GM23338 (cell line): Measurements from ENCODE around the gene CCDC152. TPM values are rescaled to one million over a fixed set of nuclear protein-coding genes. Genes with fewer than 3 reads are reported as not detected.

Experiments used
- ATAC-seq: fragments of 200-7000 bp; cut with Tn5 transposase; 3 replicates; pipeline ENCODE4 v1.9.1; 2020
- DNase-seq: peaks from one replicate; pipeline ENCODE4 v3.0.0-alpha.2; 2015; ENCODE audit warnings: low spot score
- H2AFZ ChIP-seq: fragments of 200-600 bp; sonication (generic); 2 replicates; pipeline ENCODE4 v1.8.0; 2016; ENCODE audit warnings: antibody characterized with exemption, mild to moderate bottlenecking, moderate library complexity
- H3F3A ChIP-seq: fragments of 200-600 bp; sonication (generic); replicated peaks from 2 replicates; pipeline ENCODE4 v1.8.0; 2017; ENCODE audit warnings: antibody characterized with exemption, mixed run types, low read depth
- H3K27ac ChIP-seq: fragments of 200-600 bp; sonication (generic); 2 replicates; pipeline ENCODE4 v1.6.1; 2016; ENCODE audit warnings: low read depth
- H3K27me3 ChIP-seq: fragments of 200-600 bp; sonication (generic); 2 replicates; pipeline ENCODE4 v1.8.0; 2016; ENCODE audit warnings: mild to moderate bottlenecking, mixed run types, moderate library complexity; ENCODE audit not compliant: insufficient read depth
- H3K36me3 ChIP-seq: fragments of 200-600 bp; sonication (generic); 2 replicates; pipeline ENCODE4 v1.8.0; 2016; ENCODE audit warnings: mild to moderate bottlenecking; ENCODE audit not compliant: insufficient read depth
- H3K4me1 ChIP-seq: fragments of 200-600 bp; sonication (generic); 2 replicates; pipeline ENCODE4 v1.8.0; 2016; ENCODE audit warnings: mild to moderate bottlenecking, moderate library complexity; ENCODE audit not compliant: insufficient read depth
- H3K4me2 ChIP-seq: fragments of 200-600 bp; sonication (generic); 2 replicates; pipeline ENCODE4 v1.7.1; 2017; ENCODE audit warnings: mixed run types
- H3K4me3 ChIP-seq: fragments of 200-600 bp; sonication (generic); 2 replicates; pipeline ENCODE4 v1.6.1; 2016; ENCODE audit warnings: mixed run types
- H3K79me2 ChIP-seq: fragments of 200-600 bp; sonication (generic); replicated peaks from 2 replicates; pipeline ENCODE4 v1.8.0; 2017; ENCODE audit warnings: mild to moderate bottlenecking; ENCODE audit not compliant: insufficient read depth
- H3K9me2 ChIP-seq: fragments of 200-600 bp; sonication (generic); 2 replicates; pipeline ENCODE4 v1.8.0; 2017; ENCODE audit not compliant: insufficient read depth
- H4K20me1 ChIP-seq: fragments of 200-600 bp; sonication (generic); replicated peaks from 2 replicates; pipeline ENCODE4 v1.8.0; 2017; ENCODE audit warnings: mild to moderate bottlenecking; ENCODE audit not compliant: insufficient read depth
- H3K27ac Mint-ChIP-seq: 2 replicates; pipeline ENCODE4 v1.8.0; 2020; ENCODE audit warnings: inconsistent platforms, mild to moderate bottlenecking, moderate library complexity, mixed read lengths
- H3K27me3 Mint-ChIP-seq: 3 replicates; pipeline ENCODE4 v1.8.0; 2022; ENCODE audit warnings: low read depth, mild to moderate bottlenecking, moderate library complexity, mixed read lengths, inconsistent platforms; ENCODE audit not compliant: insufficient read depth, poor library complexity
- H3K36me3 Mint-ChIP-seq: 3 replicates; pipeline ENCODE4 v1.8.0; 2021; ENCODE audit warnings: low read depth, mild to moderate bottlenecking, inconsistent platforms, moderate library complexity, mixed read lengths
- H3K4me1 Mint-ChIP-seq: 3 replicates; pipeline ENCODE4 v1.8.0; 2020; ENCODE audit warnings: mild to moderate bottlenecking, inconsistent platforms, mixed read lengths
- H3K4me3 Mint-ChIP-seq: 3 replicates; pipeline ENCODE4 v1.8.0; 2021; ENCODE audit warnings: moderate library complexity, mild to moderate bottlenecking, inconsistent platforms, mixed read lengths
- H3K9me3 Mint-ChIP-seq: 3 replicates; pipeline ENCODE4 v1.8.0; 2020; ENCODE audit warnings: moderate library complexity, mild to moderate bottlenecking, inconsistent platforms, mixed read lengths
- EZH2 ChIP-seq: fragments of 200-600 bp; sonication (generic); IDR thresholded peaks from one replicate; pipeline ENCODE4 v1.8.0; 2017; ENCODE audit warnings: antibody characterized with exemption, mild to moderate bottlenecking, low read depth; ENCODE audit not compliant: unreplicated experiment
- EZH2phosphoT487 ChIP-seq: fragments of 200-600 bp; sonication (generic); IDR thresholded peaks from one replicate; pipeline ENCODE4 v1.8.1; 2018; ENCODE audit warnings: antibody characterized with exemption; ENCODE audit not compliant: unreplicated experiment
- JUNB ChIP-seq: IDR thresholded peaks from one replicate; pipeline ENCODE4 v1.6.1; 2016; ENCODE audit warnings: antibody characterized with exemption; ENCODE audit not compliant: unreplicated experiment
- NANOG ChIP-seq: IDR thresholded peaks from 2 replicates; pipeline ENCODE4 v1.6.1; 2016; ENCODE audit warnings: antibody characterized with exemption, borderline replicate concordance
- POLR2AphosphoS5 ChIP-seq: IDR thresholded peaks from 2 replicates; pipeline ENCODE4 v1.6.1; 2016; ENCODE audit warnings: antibody characterized with exemption, low read depth
- REST ChIP-seq: IDR thresholded peaks from one replicate; pipeline ENCODE4 v1.6.1; 2018; ENCODE audit warnings: antibody characterized with exemption; ENCODE audit not compliant: unreplicated experiment
- STAT1 ChIP-seq: IDR thresholded peaks from one replicate; pipeline ENCODE4 v1.6.1; 2016; ENCODE audit warnings: antibody characterized with exemption; ENCODE audit not compliant: unreplicated experiment
- ZNF114 ChIP-seq: fragments of 250-450 bp; sonication (Bioruptor Pico); IDR thresholded peaks from 2 replicates; pipeline ENCODE4 v1.5.0; 2020; ENCODE audit warnings: mild to moderate bottlenecking, moderate library complexity
- ZNF331 ChIP-seq: fragments of 250-450 bp; sonication (Bioruptor Pico); IDR thresholded peaks from 2 replicates; pipeline ENCODE4 v1.5.0; 2020; ENCODE audit warnings: low read depth, mild to moderate bottlenecking, moderate library complexity
- ZNF462 ChIP-seq: fragments of 250-450 bp; sonication (Bioruptor Pico); IDR thresholded peaks from 2 replicates; pipeline ENCODE4 v1.5.0; 2020; ENCODE audit warnings: mild to moderate bottlenecking, moderate library complexity
- polyA plus RNA-seq: library from polyadenylated mRNA; unstranded; fragments of >200 nt; fragmentation: Nextera tagmentation; extraction: Ambion mirVana; gene quantifications from 2 replicates; pipeline ENCODE4 v1.2.1, GENCODE V29; 2016
- total RNA-seq: library from RNA; depleted of rRNA; stranded (reverse); fragments of >200 nt; shearing (Covaris generic); gene quantifications from 2 replicates; pipeline ENCODE4 v1.2.3, GENCODE V29; 2014
- TF ChIP-seq, protein P1 (sequence below), 2 experiments: fragments of 200-600 bp in 1 of 2; sonication (generic) in 1 of 2; conservative IDR thresholded peaks; 2 replicates each; pipeline versions ENCODE4 v1.5.1 to v1.6.1; 2016 to 2017; ENCODE audit warnings: antibody characterized with exemption in 2 of 2, low read depth in 2 of 2, mild to moderate bottlenecking in 2 of 2, moderate library complexity in 1 of 2

The CCDC152 gene
- total and polyA plus RNA-seq, 2 experiments from 2014 or later, result 16.2 to 75.9 TPM

GRCh38 chr5:42791151-42791550, 34.5 kb downstream of the CCDC152 start:
- no peak overlapping the region for H3K27ac Mint-ChIP-seq
- no peak overlapping the region for H3K4me2 ChIP-seq
- H3K4me3 ChIP-seq, result no peak overlapping the region
- no peaks in the 10 kb centered on the region for H4K20me1 ChIP-seq
- H3K4me1 ChIP-seq, result no peaks in the 10 kb centered on the region
- peaks cover 42% of the 10 kb centered on the region for H3K36me3 Mint-ChIP-seq
- peaks cover 4% of the 10 kb centered on the region; the same call in 1 of the 2 replicates for H3K79me2 ChIP-seq
- H2AFZ ChIP-seq, result no peak overlapping the region
- H3K27ac ChIP-seq, result no peak overlapping the region
- no peaks in the 10 kb centered on the region for H3K27me3 Mint-ChIP-seq
- no peaks in the 10 kb centered on the region for H3F3A ChIP-seq
- ATAC-seq (no peak), DNase-seq (no peak)
- H3K36me3 ChIP-seq, result peaks cover 3% of the 10 kb centered on the region; the same call in 1 of the 2 replicates
- no peak for TF ChIP-seq EZH2
- TF ChIP-seq, protein P1, sequence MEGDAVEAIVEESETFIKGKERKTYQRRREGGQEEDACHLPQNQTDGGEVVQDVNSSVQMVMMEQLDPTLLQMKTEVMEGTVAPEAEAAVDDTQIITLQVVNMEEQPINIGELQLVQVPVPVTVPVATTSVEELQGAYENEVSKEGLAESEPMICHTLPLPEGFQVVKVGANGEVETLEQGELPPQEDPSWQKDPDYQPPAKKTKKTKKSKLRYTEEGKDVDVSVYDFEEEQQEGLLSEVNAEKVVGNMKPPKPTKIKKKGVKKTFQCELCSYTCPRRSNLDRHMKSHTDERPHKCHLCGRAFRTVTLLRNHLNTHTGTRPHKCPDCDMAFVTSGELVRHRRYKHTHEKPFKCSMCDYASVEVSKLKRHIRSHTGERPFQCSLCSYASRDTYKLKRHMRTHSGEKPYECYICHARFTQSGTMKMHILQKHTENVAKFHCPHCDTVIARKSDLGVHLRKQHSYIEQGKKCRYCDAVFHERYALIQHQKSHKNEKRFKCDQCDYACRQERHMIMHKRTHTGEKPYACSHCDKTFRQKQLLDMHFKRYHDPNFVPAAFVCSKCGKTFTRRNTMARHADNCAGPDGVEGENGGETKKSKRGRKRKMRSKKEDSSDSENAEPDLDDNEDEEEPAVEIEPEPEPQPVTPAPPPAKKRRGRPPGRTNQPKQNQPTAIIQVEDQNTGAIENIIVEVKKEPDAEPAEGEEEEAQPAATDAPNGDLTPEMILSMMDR (conservative IDR thresholded peaks at IDR 0.05; ENCODE audit: low read depth in 2 of 2), result no peak
- TF ChIP-seq EZH2phosphoT487, result no peak
- TF ChIP-seq NANOG, result no peak
- TF ChIP-seq JUNB, result no peak
- TF ChIP-seq REST, result no peak
- no peak for TF ChIP-seq ZNF462 (CRISPR knock-in tag)
- no peak for TF ChIP-seq POLR2AphosphoS5
- TF ChIP-seq STAT1, result no peak
- TF ChIP-seq ZNF331 (CRISPR knock-in tag), result no peak
- no peak for TF ChIP-seq ZNF114 (CRISPR knock-in tag)
- no peaks in the 10 kb centered on the region for H3K27me3 ChIP-seq
- peaks cover 16% of the 10 kb centered on the region for H3K9me3 Mint-ChIP-seq
- no peak overlapping the region for H3K4me3 Mint-ChIP-seq
- H3K9me2 ChIP-seq, result 0 out of 2 replicates have a peak, but pooled peaks cover 4% of the 10 kb centered on the region
- no peaks in the 10 kb centered on the region for H3K4me1 Mint-ChIP-seq
